ENCODE results near the gene SERGEF. TPM values are rescaled to one million over a fixed set of nuclear protein-coding genes. Genes with fewer than 3 reads are reported as not detected.

The SERGEF gene
- total and polyA plus RNA-seq, 4 donors = 12.0 to 17.9 (median 13.4) TPM

- no peak for TF ChIP-seq ATF3 (IDR thresholded peaks at IDR 0.05)
These were observed 209.0 kb downstream of the SERGEF start (continued) for GRCh38 chr11:17803754-17804334.

- Histone ChIP-seq H3K4me1 (ENCODE audit: control insufficient read depth in 4 of 4, insufficient read depth in 4 of 4, low read length in 3 of 4) (no peaks in the 10 kb centered on the region), H3K27me3 (ENCODE audit: control insufficient read depth in 4 of 4, insufficient read depth in 4 of 4, low read length in 3 of 4) (no peaks in the 10 kb centered on the region), H3K36me3 (ENCODE audit: control insufficient read depth in 4 of 4, insufficient read depth in 3 of 4, low read depth in 1 of 4, low read length in 3 of 4) (no peaks in the 10 kb centered on the region), H3K9me3 (ENCODE audit: control insufficient read depth in 4 of 4, low read length in 3 of 4) (no peaks in the 10 kb centered on the region), H3K27ac (ENCODE audit: low read depth in 1 of 2, low read length in 2 of 2) (no peak overlapping the region), H3K9ac (ENCODE audit: low read depth in 1 of 2, low read length in 2 of 2) (no peak overlapping the region), H3K4me3 (ENCODE audit: low read depth in 1 of 3, low read length in 3 of 3) (no peak overlapping the region)
- WGBS = 93% methylated on average over 4 of the region's 4 CpGs
- TF ChIP-seq FOXA1 (IDR thresholded peaks at IDR 0.05) = no peak
- TF ChIP-seq REST (IDR thresholded peaks at IDR 0.05) = no peak
- DNase-seq (ENCODE audit: low spot score) = no peak
These were observed 210.4 kb downstream of the SERGEF start for GRCh38 chr11:17802491-17802890.

- Histone ChIP-seq H3K36me3 (ENCODE audit: control insufficient read depth in 4 of 4, insufficient read depth in 3 of 4, low read depth in 1 of 4, low read length in 3 of 4) (no peaks in the 10 kb centered on the region), H3K27ac (ENCODE audit: low read depth in 1 of 2, low read length in 2 of 2) (no peak overlapping the region), H3K9ac (ENCODE audit: low read depth in 1 of 2, low read length in 2 of 2) (no peak overlapping the region), H3K4me1 (ENCODE audit: control insufficient read depth in 4 of 4, insufficient read depth in 4 of 4, low read length in 3 of 4) (no peaks in the 10 kb centered on the region), H3K27me3 (ENCODE audit: control insufficient read depth in 4 of 4, insufficient read depth in 4 of 4, low read length in 3 of 4) (no peaks in the 10 kb centered on the region), H3K4me3 (ENCODE audit: low read depth in 1 of 3, low read length in 3 of 3) (no peak overlapping the region), H3K9me3 (ENCODE audit: control insufficient read depth in 4 of 4, low read length in 3 of 4) (no peaks in the 10 kb centered on the region)
- no peak for TF ChIP-seq FOXA2 (IDR thresholded peaks at IDR 0.05)
- no peak for TF ChIP-seq CTCF (IDR thresholded peaks at IDR 0.05; ENCODE audit: low read depth, low read length, missing input control)
- no peak for TF ChIP-seq RXRA (IDR thresholded peaks at IDR 0.05)
- TF ChIP-seq HNF4G (IDR thresholded peaks at IDR 0.05) = no peak
- no peak for TF ChIP-seq ATF3 (IDR thresholded peaks at IDR 0.05)
- TF ChIP-seq ZBTB33 (IDR thresholded peaks at IDR 0.05) = no peak
- no peak for TF ChIP-seq NR2F2 (IDR thresholded peaks at IDR 0.05)
- WGBS = over 99% methylated on average over 4 of the region's 4 CpGs
- DNase-seq (ENCODE audit: low spot score) = no peak
These were observed 211.7 kb downstream of the SERGEF start for GRCh38 chr11:17801166-17801565.
